Progenitor cell of endocrine pancreas (in vitro differentiated cells): ENCODE data around the gene SFXN5. TPM values are rescaled to one million over a fixed set of nuclear protein-coding genes. Genes with fewer than 3 reads are reported as not detected.

Source experiments
- DNase-seq: peaks from one replicate; pipeline ENCODE4 v3.0.0; 2021; ENCODE audit warnings: low spot score; ENCODE audit not compliant: unreplicated experiment
- H3K27ac Mint-ChIP-seq: 2 replicates; pipeline ENCODE4 v1.8.0; 2021; ENCODE audit warnings: mild to moderate bottlenecking, moderate library complexity, mixed read lengths
- H3K27me3 Mint-ChIP-seq: 2 replicates; pipeline ENCODE4 v1.8.0; 2021; ENCODE audit warnings: mixed read lengths
- H3K36me3 Mint-ChIP-seq: 2 replicates; pipeline ENCODE4 v1.8.0; 2022; ENCODE audit warnings: mixed read lengths; ENCODE audit not compliant: insufficient read depth
- H3K4me1 Mint-ChIP-seq: 2 replicates; pipeline ENCODE4 v1.8.0; 2021; ENCODE audit warnings: low read depth, mixed read lengths
- H3K4me3 Mint-ChIP-seq: 2 replicates; pipeline ENCODE4 v1.8.0; 2021; ENCODE audit warnings: low read depth, mild to moderate bottlenecking, moderate library complexity, mixed read lengths
- H3K9me3 Mint-ChIP-seq: 2 replicates; pipeline ENCODE4 v1.8.0; 2021; ENCODE audit warnings: low read depth, mixed read lengths
- total RNA-seq: library from RNA; stranded (reverse); gene quantifications from 2 replicates; pipeline ENCODE4 v1.2.1, GENCODE V29; 2021
- TF ChIP-seq, protein P1 (sequence below): fragments of 200-600 bp; sonication (generic); IDR thresholded peaks from one replicate; pipeline ENCODE4 v1.5.0; 2021; ENCODE audit warnings: antibody characterized with exemption, mild to moderate bottlenecking; ENCODE audit not compliant: unreplicated experiment

The SFXN5 gene
- total RNA-seq, 1 donor from 2014 or later: 33.1 TPM

DNA sequence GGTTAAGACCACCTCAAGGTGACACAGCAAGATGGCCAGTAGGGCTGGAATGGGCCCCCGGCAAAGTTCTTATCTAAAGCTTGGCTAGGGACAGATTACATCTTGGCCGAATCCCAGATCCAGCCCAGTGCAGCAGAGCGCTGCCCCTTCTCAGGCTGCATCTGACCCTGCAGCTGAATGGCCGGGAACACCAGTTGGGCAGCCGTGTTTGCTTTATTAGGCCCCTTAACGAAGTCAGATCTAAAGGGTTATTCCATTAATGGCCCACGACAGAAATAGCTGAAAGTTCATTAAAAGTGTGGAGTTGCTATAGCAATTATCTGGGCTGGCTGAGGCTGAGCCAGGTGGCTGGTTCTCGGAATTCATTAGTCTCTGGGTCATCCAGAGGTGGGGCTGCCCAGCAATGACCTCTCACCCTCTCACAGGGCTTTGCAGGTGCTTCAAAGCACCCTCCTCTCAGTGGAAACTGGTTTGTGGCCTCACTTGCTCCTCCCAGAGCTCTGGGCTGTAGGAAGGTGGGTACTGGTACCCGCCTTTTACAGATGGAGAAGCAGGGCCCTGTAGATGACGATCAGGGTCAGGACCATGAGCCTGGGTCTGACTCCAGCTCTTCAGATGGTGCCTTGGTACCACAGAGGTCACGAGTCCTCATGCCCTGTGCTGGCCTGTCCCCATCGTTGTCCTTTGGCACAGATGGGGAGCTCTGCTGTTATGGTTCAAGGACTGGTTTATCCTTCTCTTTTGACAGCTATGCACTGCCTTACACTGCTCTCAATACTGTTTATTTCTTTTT, 85.4 kb downstream of the SFXN5 start:
- Mint-ChIP-seq H3K36me3 (peaks cover 2% of the 10 kb centered on the region), H3K27me3 (no peaks in the 10 kb centered on the region), H3K4me3 (no peak overlapping the region), H3K4me1 (peaks cover 60% of the 10 kb centered on the region), H3K9me3 (no peaks in the 10 kb centered on the region), H3K27ac (peak overlapping the region; percentile 90)
- TF ChIP-seq, protein P1, sequence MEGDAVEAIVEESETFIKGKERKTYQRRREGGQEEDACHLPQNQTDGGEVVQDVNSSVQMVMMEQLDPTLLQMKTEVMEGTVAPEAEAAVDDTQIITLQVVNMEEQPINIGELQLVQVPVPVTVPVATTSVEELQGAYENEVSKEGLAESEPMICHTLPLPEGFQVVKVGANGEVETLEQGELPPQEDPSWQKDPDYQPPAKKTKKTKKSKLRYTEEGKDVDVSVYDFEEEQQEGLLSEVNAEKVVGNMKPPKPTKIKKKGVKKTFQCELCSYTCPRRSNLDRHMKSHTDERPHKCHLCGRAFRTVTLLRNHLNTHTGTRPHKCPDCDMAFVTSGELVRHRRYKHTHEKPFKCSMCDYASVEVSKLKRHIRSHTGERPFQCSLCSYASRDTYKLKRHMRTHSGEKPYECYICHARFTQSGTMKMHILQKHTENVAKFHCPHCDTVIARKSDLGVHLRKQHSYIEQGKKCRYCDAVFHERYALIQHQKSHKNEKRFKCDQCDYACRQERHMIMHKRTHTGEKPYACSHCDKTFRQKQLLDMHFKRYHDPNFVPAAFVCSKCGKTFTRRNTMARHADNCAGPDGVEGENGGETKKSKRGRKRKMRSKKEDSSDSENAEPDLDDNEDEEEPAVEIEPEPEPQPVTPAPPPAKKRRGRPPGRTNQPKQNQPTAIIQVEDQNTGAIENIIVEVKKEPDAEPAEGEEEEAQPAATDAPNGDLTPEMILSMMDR: no peak
- no peak for DNase-seq

GRCh38 chr2:72985136-72985535, 86.4 kb downstream of the SFXN5 start:
- TF ChIP-seq, protein P1: no peak

DNA sequence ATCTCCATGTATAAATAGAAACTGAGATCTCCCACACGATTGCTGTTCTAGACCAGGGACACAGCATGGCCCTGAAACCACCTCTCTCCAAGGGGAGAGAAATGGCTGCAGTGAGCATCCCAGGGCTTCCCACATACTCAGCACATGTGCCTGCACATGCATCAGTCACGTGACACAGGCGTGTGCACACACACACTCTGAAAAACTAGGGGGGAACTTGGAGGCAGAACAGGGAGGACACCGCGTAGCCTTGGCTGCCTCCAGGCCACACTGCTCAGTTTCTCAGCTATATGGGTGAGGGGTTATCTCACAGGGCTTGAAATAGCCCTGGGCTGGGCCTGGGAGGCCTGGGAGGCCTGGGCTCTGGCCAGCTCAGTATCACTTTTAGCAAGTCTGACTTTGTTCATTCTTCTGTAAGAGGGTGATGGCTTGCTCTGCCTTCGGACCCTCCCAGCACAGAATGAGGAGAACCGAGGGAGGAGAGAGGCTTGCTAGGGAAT, 87.3 kb downstream of the SFXN5 start:
- Mint-ChIP-seq H3K27ac (peak overlapping the region; percentile 80), H3K9me3 (no peaks in the 10 kb centered on the region), H3K36me3 (peaks cover 2% of the 10 kb centered on the region), H3K4me1 (peaks cover 72% of the 10 kb centered on the region), H3K27me3 (no peaks in the 10 kb centered on the region), H3K4me3 (peak overlapping the region; percentile 41)
- TF ChIP-seq, protein P1: no peak
- no peak for DNase-seq

More at GRCh38 chr2:72985136-72985535, 86.4 kb downstream of the SFXN5 start:
- DNase-seq: no peak
- no peaks in the 10 kb centered on the region for H3K9me3 Mint-ChIP-seq
- no peak overlapping the region for H3K4me3 Mint-ChIP-seq
- H3K36me3 Mint-ChIP-seq: peaks cover 2% of the 10 kb centered on the region
- H3K27ac Mint-ChIP-seq: peak overlapping the region; percentile 80
- H3K4me1 Mint-ChIP-seq: peaks cover 70% of the 10 kb centered on the region
- H3K27me3 Mint-ChIP-seq: no peaks in the 10 kb centered on the region

GRCh38 chr2:72983500-72984161, 87.9 kb downstream of the SFXN5 start:
- H3K27me3 Mint-ChIP-seq: no peaks in the 10 kb centered on the region
- TF ChIP-seq, protein P1: no peak
- peak overlapping the region; percentile 4 for H3K4me3 Mint-ChIP-seq
- H3K9me3 Mint-ChIP-seq: no peaks in the 10 kb centered on the region
- DNase-seq: no peak
- H3K36me3 Mint-ChIP-seq: peaks cover 2% of the 10 kb centered on the region
- H3K4me1 Mint-ChIP-seq: peaks cover 70% of the 10 kb centered on the region
- peak overlapping the region; percentile 80 for H3K27ac Mint-ChIP-seq

GRCh38 chr2:72982781-72983499, 88.6 kb downstream of the SFXN5 start:
- Mint-ChIP-seq H3K4me1 (peaks cover 70% of the 10 kb centered on the region), H3K4me3 (peak overlapping the region; percentile 40), H3K9me3 (no peaks in the 10 kb centered on the region), H3K27me3 (no peaks in the 10 kb centered on the region), H3K27ac (peak overlapping the region; percentile 82), H3K36me3 (peaks cover 2% of the 10 kb centered on the region)
- TF ChIP-seq, protein P1: no peak
- DNase-seq: no peak
